Neutrophil (primary cell): ENCODE measurements around the gene CNPY1.

Experiments
- H3K27ac ChIP-seq: fragments of 200-600 bp; sonication (generic); 2 replicates; pipeline ENCODE4 v1.5.1; 2016; ENCODE audit warnings: mild to moderate bottlenecking, moderate library complexity
- H3K27me3 ChIP-seq: fragments of 200-600 bp; sonication (generic); 2 replicates; pipeline ENCODE4 v1.6.0; 2016; ENCODE audit warnings: mild to moderate bottlenecking
- H3K36me3 ChIP-seq: fragments of 200-600 bp; sonication (generic); 2 replicates; pipeline ENCODE4 v1.5.1; 2017
- H3K4me1 ChIP-seq, 2 experiments: fragments of 200-600 bp in 1 of 2; sonication (generic) in 1 of 2; 1 replicate in 1 of 2; 2 replicates in 1 of 2; pipeline versions ENCODE4 v1.5.1 to v1.6.1; 2013 to 2016; ENCODE audit warnings: low read depth in 1 of 2, low read length in 1 of 2, mild to moderate bottlenecking in 1 of 2, moderate library complexity in 1 of 2; ENCODE audit not compliant: control insufficient read depth in 1 of 2, insufficient read depth in 1 of 2
- H3K4me3 ChIP-seq, 2 experiments: fragments of 200-600 bp in 1 of 2; sonication (generic) in 1 of 2; 1 replicate in 1 of 2; 2 replicates in 1 of 2; pipeline ENCODE4 v1.5.1; 2013 to 2016; ENCODE audit warnings: low read depth in 1 of 2, low read length in 1 of 2, mild to moderate bottlenecking in 1 of 2, moderate library complexity in 1 of 2
- H3K9me3 ChIP-seq: fragments of 200-600 bp; sonication (generic); 2 replicates; pipeline ENCODE4 v1.5.1; 2016
- TF ChIP-seq, protein P1 (sequence below): fragments of 200-600 bp; sonication (generic); IDR thresholded peaks from 2 replicates; pipeline ENCODE4 v1.5.1; 2016; ENCODE audit warnings: antibody characterized with exemption

Gene CNPY1

DNA sequence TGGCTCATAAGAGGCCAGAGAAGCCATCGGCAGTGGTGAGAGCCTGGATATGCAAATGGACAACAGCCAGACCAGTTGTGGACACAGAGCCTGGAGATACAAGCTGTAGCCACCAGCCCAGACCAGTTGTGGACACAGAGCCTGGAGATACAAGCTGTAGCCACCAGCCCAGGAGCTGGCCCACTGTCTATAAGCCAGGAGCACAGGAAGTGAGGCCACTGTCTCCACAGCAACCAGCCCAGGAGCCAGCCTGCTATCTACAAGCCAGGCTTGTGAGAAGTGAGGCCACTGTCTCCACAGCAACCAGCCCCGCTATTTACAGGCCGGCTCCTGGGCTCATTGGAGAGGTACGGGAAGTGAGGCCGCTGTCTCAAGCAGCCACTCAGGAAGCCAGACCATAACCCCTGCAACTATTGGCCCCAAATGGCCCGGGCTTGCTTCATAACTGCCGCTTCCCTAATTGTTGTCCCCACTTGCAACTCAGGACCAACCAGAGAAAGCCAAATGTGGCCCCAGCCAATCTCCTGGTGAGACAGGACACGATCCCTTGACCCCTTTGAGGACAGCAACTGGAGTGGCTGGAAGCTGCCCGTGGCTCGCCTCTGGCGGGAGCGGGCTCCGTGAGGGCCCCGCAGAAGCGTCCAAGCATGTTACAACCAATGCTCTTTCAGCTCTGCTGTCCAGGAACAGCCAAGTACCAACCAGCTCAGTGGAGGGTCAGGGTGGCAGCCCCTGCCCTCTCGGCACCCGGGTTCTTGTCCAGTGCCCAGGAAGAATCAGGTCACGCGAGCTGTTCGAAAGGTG lies 44.1 kb upstream of the CNPY1 start:
- Histone ChIP-seq H3K4me1 (peaks cover 99 to 100% of the 10 kb centered on the region in 2 experiments), H3K4me3 (peak overlapping the region; percentile 62 to 66), H3K27ac (peak overlapping the region; percentile 96), H3K9me3 (no peaks in the 10 kb centered on the region), H3K36me3 (no peaks in the 10 kb centered on the region), H3K27me3 (no peaks in the 10 kb centered on the region)
- TF ChIP-seq, protein P1, sequence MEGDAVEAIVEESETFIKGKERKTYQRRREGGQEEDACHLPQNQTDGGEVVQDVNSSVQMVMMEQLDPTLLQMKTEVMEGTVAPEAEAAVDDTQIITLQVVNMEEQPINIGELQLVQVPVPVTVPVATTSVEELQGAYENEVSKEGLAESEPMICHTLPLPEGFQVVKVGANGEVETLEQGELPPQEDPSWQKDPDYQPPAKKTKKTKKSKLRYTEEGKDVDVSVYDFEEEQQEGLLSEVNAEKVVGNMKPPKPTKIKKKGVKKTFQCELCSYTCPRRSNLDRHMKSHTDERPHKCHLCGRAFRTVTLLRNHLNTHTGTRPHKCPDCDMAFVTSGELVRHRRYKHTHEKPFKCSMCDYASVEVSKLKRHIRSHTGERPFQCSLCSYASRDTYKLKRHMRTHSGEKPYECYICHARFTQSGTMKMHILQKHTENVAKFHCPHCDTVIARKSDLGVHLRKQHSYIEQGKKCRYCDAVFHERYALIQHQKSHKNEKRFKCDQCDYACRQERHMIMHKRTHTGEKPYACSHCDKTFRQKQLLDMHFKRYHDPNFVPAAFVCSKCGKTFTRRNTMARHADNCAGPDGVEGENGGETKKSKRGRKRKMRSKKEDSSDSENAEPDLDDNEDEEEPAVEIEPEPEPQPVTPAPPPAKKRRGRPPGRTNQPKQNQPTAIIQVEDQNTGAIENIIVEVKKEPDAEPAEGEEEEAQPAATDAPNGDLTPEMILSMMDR, result peak; percentile 21

DNA sequence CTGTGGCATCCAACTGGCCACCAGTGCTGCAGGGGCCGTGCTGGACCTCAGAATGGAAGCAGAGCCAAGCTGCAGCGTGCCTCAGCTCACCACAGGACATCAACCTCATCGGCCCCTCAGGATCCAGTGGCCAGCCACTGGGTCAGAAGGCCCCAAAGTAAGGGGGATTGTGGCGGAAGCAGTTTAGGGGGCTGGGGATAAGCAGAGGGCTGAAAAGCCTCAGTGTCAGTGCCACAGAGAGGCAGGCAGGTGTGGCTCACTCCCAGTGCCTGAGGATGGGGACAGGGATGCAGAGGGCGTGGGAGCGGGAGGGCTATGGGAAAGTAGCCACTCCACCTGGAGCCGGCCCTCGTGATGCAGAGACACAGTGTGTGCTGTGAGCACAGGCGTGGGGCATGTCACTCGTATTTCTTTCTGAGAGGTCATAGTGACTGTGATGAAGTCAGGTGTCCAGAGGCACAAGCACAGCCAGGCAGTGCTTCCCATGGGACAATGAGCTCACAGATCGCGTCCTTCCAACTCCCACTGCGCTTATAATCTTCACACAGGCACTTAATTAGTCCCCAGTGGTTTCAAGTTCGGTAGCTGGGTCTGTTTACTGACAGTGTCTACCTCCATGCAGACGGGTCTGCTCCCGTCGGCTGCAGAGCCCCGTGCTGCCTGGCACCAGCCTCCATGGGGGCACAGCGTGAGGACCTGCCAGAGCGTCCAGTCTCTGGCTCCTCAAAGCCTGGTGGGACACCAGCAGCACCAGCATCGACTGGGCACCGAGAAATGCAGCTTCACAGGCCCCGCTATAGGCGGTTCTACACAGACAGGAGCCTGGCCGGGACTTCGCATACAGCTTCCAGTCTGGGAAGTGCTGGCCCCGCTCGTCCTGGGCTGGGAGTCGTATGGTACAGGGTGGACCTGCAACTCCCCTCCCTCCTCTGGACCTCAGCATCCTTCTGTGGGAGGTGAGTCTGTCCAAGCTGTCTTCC lies 42.9 kb upstream of the CNPY1 start:
- no peaks in the 10 kb centered on the region for H3K9me3 ChIP-seq
- peaks cover 99 to 100% of the 10 kb centered on the region in 2 experiments for H3K4me1 ChIP-seq
- H3K36me3 ChIP-seq, result no peaks in the 10 kb centered on the region
- H3K4me3 ChIP-seq, result peak overlapping the region; percentile 62 to 66
- no peaks in the 10 kb centered on the region for H3K27me3 ChIP-seq
- H3K27ac ChIP-seq, result peak overlapping the region; percentile 96
- TF ChIP-seq, protein P1, result no peak

DNA sequence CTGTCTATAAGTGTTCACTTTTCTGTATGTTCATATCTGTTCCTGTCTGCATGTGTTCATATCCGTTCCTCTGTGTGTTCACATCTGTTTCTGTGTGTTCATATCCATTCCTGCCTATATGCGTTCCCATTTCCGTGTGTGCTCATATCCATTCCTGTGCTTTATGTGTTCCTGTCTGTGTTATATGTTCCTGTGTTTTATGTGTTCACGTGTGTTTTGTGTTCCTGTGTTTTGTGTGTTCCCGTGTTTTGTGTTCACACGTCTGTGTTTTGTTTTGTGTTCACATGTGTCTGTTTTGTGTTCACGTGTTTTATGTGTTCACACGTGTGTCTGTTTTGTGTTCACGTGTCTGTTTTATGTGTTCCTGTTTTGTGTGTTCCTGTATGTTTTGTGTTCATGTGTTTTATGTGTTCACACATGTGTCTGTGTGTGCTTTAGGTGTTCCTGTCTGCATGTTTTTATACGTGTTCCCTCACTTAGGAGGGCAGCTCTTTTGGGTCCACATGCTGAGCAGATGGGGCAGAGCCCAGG lies 42.2 kb upstream of the CNPY1 start:
- Histone ChIP-seq H3K27me3 (no peaks in the 10 kb centered on the region), H3K9me3 (no peaks in the 10 kb centered on the region), H3K27ac (peak overlapping the region; percentile 96), H3K4me3 (peak overlapping the region in 1 of 2 experiments; percentile 66), H3K4me1 (peaks cover 94 to 95% of the 10 kb centered on the region in 2 experiments), H3K36me3 (no peaks in the 10 kb centered on the region)
- TF ChIP-seq, protein P1, result no peak

DNA sequence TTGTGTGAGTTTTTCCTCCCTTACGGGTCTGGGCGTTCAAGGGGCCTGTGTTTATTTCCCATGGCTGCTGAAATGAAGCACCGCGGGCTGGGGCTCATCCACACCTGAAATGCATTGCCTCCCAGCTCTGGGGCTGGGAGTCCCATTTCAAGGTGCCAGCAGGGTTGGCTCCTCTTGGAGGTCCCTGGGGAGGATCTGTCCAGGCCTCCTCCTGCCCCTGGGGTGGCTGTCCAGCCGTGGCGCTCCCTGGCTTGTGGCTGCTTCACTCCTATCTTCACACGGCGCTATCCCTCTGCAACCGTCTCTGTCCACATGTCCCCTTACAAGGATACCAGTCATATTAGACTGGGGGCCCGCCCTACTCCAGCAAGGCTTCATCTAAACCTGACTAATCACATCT lies 41.1 kb upstream of the CNPY1 start:
- H3K36me3 ChIP-seq, result no peaks in the 10 kb centered on the region
- peak overlapping the region; percentile 96 for H3K27ac ChIP-seq
- no peak overlapping the region for H3K4me3 ChIP-seq
- no peaks in the 10 kb centered on the region for H3K27me3 ChIP-seq
- peaks cover 84 to 86% of the 10 kb centered on the region in 2 experiments for H3K4me1 ChIP-seq
- no peaks in the 10 kb centered on the region for H3K9me3 ChIP-seq
- TF ChIP-seq, protein P1, result no peak

DNA sequence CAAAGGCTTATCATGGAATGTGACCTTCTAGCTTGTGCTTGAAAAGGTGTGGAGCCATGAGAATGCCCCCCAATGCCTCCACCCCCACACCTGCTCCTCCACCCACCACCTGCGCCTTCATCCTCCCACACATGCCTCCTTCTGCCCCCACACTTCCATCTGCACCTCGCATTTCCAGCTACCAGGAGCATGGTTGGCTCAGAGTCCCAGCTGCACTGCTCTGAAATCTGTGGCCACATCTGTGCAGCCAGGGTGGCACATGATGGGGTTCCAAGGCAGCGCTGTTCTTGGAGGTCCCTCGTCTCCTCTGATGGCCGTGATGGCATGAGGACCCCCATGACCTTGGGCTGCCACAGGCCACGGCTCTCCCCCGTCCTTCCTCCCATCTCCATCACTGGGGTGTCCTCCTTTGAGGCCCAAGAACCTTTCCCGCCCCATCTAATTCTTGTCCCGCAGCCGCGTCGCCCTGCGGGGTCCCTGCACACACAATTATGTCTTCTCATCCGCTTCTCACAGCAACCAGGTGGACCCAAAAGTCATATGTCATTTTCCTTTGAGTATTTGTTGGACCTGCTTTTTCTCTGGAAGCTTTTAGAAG lies 40.6 kb upstream of the CNPY1 start:
- Histone ChIP-seq H3K9me3 (no peaks in the 10 kb centered on the region), H3K4me3 (no peak overlapping the region), H3K36me3 (no peaks in the 10 kb centered on the region), H3K27me3 (no peaks in the 10 kb centered on the region), H3K4me1 (peaks cover 78 to 80% of the 10 kb centered on the region in 2 experiments), H3K27ac (peak overlapping the region; percentile 96)
- TF ChIP-seq, protein P1, result no peak
